HG03066 (cell line): ENCODE measurements around the gene KCNAB1.
"Not testable (repeated sequence)": the region's sequence is repeated elsewhere in the genome, so short reads cannot be mapped to it uniquely, and the experiment has no call there.

Source experiments
- ATAC-seq: cut with Tn5 transposase; IDR thresholded peaks from one replicate; pipeline ENCODE4 v1.9.1; 2021; ENCODE audit warnings: low read depth; ENCODE audit not compliant: unreplicated experiment

Gene KCNAB1

DNA sequence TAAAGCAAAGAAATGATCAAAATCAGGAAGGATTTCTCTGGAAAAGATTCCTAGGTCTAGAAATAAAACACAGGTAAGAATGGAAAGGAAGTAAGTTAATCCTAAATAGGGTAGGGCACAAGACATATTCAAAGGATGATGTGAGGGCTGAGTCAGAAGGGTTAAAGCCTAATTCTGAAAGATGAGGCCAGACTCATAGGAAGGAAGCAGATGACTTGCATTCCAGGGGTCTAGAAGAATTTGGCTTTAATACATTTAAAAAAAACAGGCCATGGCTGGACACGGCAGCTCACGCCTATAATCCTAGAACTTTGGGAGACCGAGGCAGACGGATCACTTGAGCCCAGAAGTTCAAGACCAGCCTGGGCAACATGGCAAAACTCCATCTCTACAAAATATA lies 431.4 kb downstream of the KCNAB1 start:
- ATAC-seq = no peak

GRCh38 chr3:156552973-156553372 lies 432.6 kb downstream of the KCNAB1 start:
- ATAC-seq = no peak

GRCh38 chr3:156553705-156554356 lies 433.5 kb downstream of the KCNAB1 start:
- ATAC-seq = no peak

GRCh38 chr3:156554515-156554841 lies 434.1 kb downstream of the KCNAB1 start:
- peak; percentile 8 for ATAC-seq

- peak; percentile 99 for ATAC-seq
Measured at GRCh38 chr3:156554842-156555687, 434.7 kb downstream of the KCNAB1 start, which contains the start of gene SSR3. SSR3 (minus strand) TSS chr3:156555117; CDS start chr3:156555089, 28 bp downstream.

DNA sequence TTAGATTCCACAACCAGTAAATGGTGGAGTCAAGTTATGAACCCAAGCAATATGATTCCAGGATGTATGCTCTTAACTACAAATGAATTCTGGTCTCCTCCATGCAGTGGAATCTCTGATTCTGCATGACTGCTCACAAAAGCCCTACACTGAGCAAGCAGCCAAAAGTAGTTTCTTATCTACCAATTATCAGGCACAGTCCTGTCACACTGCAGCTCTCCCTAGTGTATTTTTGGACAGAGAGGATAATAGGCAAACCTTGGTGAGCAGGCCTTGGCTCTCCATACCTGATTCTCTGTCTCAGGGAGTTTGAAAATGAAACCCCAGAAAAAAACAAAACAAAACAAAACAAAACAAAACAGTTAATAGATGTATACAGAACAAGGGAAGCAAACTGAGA lies 438.0 kb downstream of the KCNAB1 start:
- no peak for ATAC-seq

DNA sequence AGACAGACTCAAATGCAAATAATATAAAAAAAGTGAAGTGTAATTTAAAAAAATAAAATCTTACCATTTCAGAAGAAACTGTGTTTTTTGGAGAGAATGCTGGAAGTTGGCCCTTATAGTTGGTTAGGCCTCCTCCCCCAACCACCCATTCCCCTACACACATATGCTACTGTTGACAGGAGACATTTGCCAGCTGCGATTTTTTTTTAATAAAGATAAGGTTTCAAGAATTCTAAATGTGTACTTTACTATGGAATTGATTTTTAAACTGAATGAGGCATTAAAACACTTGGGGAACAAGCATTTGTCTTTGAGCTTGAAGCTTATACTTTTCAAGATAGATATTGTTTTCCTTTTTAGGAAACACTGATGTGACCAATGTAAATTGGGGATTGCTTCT lies 438.9 kb downstream of the KCNAB1 start:
- ATAC-seq = no peak

- ATAC-seq = no peak
Measured at GRCh38 chr3:156561533-156561932, 441.2 kb downstream of the KCNAB1 start.

DNA sequence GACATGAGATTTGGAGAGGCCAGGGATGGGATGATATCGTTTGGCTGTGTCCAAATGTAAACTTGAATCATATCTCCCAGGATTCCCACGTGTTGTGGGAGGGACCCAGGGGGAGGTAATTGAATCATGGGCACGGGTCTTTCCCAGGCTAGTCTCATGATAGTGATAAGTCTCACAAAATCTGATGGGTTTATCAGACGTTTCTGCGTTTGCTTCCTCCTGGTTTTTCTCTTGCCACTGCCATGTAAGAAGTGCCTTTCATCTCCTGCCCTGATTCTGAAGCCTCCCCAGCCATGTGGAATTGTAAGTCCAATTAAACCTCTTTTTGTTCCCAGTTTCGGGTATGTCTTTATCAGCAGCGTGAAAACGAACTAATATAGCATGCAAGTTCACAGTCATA lies 442.1 kb downstream of the KCNAB1 start:
- not testable (repeated sequence) for ATAC-seq

GRCh38 chr3:156563900-156564682 lies 443.7 kb downstream of the KCNAB1 start:
- no peak for ATAC-seq

GRCh38 chr3:156569016-156569415 lies 448.6 kb downstream of the KCNAB1 start:
- not testable (repeated sequence) for ATAC-seq

DNA sequence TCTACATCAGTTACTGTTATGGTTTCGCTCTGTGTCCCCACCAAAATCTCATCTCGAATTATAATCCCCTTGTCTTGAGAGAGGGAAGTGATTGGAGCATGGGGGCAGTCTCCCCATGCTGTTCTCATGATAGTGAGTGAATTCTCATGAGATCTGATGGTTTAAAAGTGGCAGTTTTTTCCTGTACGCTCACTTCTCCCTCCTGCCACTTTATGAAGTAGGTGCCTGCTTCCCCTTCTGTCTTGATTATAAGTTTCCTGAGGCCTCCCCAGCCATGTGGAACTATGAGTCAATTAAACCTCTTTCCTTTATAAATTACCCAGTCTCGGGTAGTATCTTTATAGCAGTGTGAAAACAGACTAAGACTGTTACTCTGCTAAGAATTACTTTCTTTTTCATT lies 449.5 kb downstream of the KCNAB1 start:
- ATAC-seq = not testable (repeated sequence)

DNA sequence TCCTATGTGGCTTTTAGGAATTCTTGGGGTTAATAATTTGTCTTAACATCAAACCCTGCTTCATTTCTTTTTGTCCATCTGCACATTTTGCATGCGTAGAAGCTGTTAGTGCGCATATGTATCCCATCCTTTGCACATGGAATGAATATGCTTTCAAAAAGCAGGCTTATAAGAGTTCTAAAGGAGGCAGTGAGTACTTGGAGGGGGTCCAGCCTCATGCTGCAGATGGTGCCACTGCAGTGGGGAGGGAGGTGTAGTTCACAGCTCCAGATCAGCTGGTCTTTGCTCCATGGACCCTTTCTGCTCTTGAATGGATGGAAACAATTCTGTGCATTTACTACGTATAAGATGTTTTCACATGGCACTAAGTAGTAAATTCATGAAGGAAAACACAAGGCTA lies 455.3 kb downstream of the KCNAB1 start:
- no peak for ATAC-seq

DNA sequence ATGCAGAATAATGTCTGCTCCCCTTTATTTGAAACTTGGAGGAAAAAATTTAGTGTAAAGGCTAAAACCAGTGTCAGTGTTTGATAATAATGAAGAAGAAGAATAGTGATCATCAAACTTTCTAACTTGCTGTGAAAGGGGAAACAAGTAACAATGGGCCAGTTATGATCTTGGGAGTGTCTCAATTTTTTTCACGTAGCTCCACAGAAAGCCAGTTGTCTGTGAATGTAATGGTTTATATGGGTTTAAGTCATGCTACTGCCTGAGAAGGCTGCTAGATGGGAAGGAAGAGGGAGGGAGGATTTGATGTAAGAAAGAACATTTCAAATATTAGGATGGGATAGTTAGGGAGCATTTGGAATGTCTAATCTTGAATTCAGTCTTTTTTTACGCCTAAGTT lies 455.7 kb downstream of the KCNAB1 start:
- ATAC-seq = no peak

DNA sequence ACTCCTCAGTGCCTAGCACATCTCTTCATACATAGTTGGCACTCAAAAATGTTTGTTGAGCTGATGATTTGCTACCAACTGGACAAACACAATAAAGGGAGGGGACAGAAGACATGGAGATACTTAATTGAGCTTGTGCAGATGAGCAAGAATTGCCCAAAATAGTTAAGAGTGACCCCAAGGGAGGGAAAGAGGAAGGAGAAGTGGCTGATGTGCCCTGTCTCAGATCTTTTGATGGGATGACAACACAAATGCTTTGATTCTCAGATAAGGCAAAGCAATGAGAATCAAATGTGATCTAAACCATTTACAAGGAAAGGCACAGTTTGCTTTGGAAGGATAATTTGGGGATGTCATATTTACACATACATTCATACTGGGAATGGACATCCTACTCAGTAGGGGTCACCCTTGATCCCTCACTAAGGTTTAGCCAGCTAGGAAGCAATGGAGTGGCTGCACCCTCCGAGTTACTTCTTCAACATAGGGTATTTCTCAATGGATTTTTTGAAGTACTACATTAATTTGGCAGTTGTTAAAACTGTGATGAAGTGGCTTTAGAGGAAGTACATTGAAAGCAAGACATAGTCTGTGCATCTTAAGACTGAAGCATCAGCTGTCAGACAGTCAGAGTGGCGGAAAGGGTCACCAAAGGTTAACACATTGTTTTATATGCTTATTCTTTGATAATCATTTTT lies 456.4 kb downstream of the KCNAB1 start:
- ATAC-seq = no peak

- no peak for ATAC-seq
Measured at GRCh38 chr3:156577736-156578135, 457.4 kb downstream of the KCNAB1 start.

GRCh38 chr3:156579427-156579851 lies 459.1 kb downstream of the KCNAB1 start:
- no peak for ATAC-seq

- ATAC-seq = no peak
Measured at GRCh38 chr3:156581033-156581432, 460.7 kb downstream of the KCNAB1 start.

DNA sequence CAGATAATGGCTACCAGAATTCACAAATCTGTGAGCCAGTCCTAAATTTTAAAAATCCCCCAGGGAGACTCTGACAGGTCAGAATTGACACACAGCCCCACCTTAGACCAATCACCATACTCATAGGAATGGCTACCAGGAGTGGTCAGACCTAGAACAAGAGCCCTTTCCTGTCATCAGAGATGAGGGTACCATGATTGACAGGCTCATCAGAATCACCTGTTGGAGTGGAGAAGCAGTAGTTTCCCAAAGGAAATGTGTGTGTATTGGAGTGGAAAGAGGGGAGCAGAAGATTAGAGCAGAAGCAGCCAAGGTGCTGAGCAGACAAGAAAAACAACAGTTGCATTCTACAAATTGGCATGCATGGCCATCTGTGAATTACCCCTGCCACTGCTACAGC lies 461.6 kb downstream of the KCNAB1 start:
- no peak for ATAC-seq

- peak; percentile 82 for ATAC-seq
Measured at GRCh38 chr3:156582532-156583183, 462.3 kb downstream of the KCNAB1 start.
